ENCODE measurements around the gene FGD4. TPM values are rescaled to one million over a fixed set of nuclear protein-coding genes. Genes with fewer than 3 reads are reported as not detected.

FGD4 gene
- total RNA-seq, 1 experiment from 2014 or later, result 37.4 TPM

- no peak for DNase-seq
- no peak for TF ChIP-seq CTCF (IDR thresholded peaks at IDR 0.05; ENCODE audit: unreplicated experiment)
- CTCF ChIA-PET, result no interaction called here
Observed at GRCh38 chr12:32362892-32363291, 36.5 kb upstream of the FGD4 start.

GRCh38 chr12:32365473-32366064, 33.8 kb upstream of the FGD4 start:
- intact Hi-C loops (cut with micrococcal nuclease; ENCODE audit: unreplicated experiment), result loop anchor here (1.0 to 5.0 kb wide), 4 partner anchors 90 to 372 kb away; no protein-coding TSS in a partner anchor
- no peak overlapping the region for H3K4me3 Mint-ChIP-seq (ENCODE audit: low read depth, unreplicated experiment)
- H3K9me3 Mint-ChIP-seq (ENCODE audit: low read depth, unreplicated experiment), result no peaks in the 10 kb centered on the region
- CTCF ChIA-PET, result interaction anchor here (0.7 to 1.0 kb wide), 2 partner anchors 292 to 712 kb away, joined by 4 to 5 read pairs; no protein-coding TSS in a partner anchor
- H3K27me3 Mint-ChIP-seq (ENCODE audit: unreplicated experiment), result no peaks in the 10 kb centered on the region
- H3K4me1 Mint-ChIP-seq (ENCODE audit: low read depth, unreplicated experiment), result peaks cover 17% of the 10 kb centered on the region
- H3K27ac Mint-ChIP-seq (ENCODE audit: unreplicated experiment), result peak overlapping the region; percentile 23
- DNase-seq, result peak; percentile 68
- TF ChIP-seq CTCF (IDR thresholded peaks at IDR 0.05; ENCODE audit: unreplicated experiment), result peak; percentile 47
- no peaks in the 10 kb centered on the region for H3K36me3 Mint-ChIP-seq (ENCODE audit: insufficient read depth, unreplicated experiment)
- BruUV-seq (replicated peaks), result no TSS peak

More at GRCh38 chr12:32362892-32363291, 36.5 kb upstream of the FGD4 start:
- H3K36me3 Mint-ChIP-seq (ENCODE audit: insufficient read depth, unreplicated experiment), result no peaks in the 10 kb centered on the region
- H3K4me1 Mint-ChIP-seq (ENCODE audit: low read depth, unreplicated experiment), result peaks cover 17% of the 10 kb centered on the region
- BruUV-seq (replicated peaks), result no TSS peak
- H3K27ac Mint-ChIP-seq (ENCODE audit: unreplicated experiment), result no peak overlapping the region
- H3K4me3 Mint-ChIP-seq (ENCODE audit: low read depth, unreplicated experiment), result no peak overlapping the region
- H3K27me3 Mint-ChIP-seq (ENCODE audit: unreplicated experiment), result no peaks in the 10 kb centered on the region
- intact Hi-C loops (cut with micrococcal nuclease; ENCODE audit: unreplicated experiment), result no loop called here
- H3K9me3 Mint-ChIP-seq (ENCODE audit: low read depth, unreplicated experiment), result no peaks in the 10 kb centered on the region

GRCh38 chr12:32366714-32367113, 32.6 kb upstream of the FGD4 start:
- no peaks in the 10 kb centered on the region for H3K36me3 Mint-ChIP-seq (ENCODE audit: insufficient read depth, unreplicated experiment)
- intact Hi-C loops (cut with micrococcal nuclease; ENCODE audit: unreplicated experiment), result loop anchor here (1.0 to 5.0 kb wide), 2 partner anchors 89 to 371 kb away; no protein-coding TSS in a partner anchor
- TF ChIP-seq CTCF (IDR thresholded peaks at IDR 0.05; ENCODE audit: unreplicated experiment), result no peak
- BruUV-seq (replicated peaks), result no TSS peak
- CTCF ChIA-PET, result no interaction called here
- H3K4me3 Mint-ChIP-seq (ENCODE audit: low read depth, unreplicated experiment), result no peak overlapping the region
- DNase-seq, result no peak
- peaks cover 17% of the 10 kb centered on the region for H3K4me1 Mint-ChIP-seq (ENCODE audit: low read depth, unreplicated experiment)
- H3K9me3 Mint-ChIP-seq (ENCODE audit: low read depth, unreplicated experiment), result no peaks in the 10 kb centered on the region
- H3K27me3 Mint-ChIP-seq (ENCODE audit: unreplicated experiment), result no peaks in the 10 kb centered on the region
- no peak overlapping the region for H3K27ac Mint-ChIP-seq (ENCODE audit: unreplicated experiment)

GRCh38 chr12:32367381-32367780, 32.0 kb upstream of the FGD4 start:
- Mint-ChIP-seq H3K27ac (ENCODE audit: unreplicated experiment) (no peak overlapping the region), H3K9me3 (ENCODE audit: low read depth, unreplicated experiment) (no peaks in the 10 kb centered on the region), H3K4me3 (ENCODE audit: low read depth, unreplicated experiment) (no peak overlapping the region), H3K4me1 (ENCODE audit: low read depth, unreplicated experiment) (peaks cover 17% of the 10 kb centered on the region), H3K27me3 (ENCODE audit: unreplicated experiment) (no peaks in the 10 kb centered on the region), H3K36me3 (ENCODE audit: insufficient read depth, unreplicated experiment) (no peaks in the 10 kb centered on the region)
- intact Hi-C loops (cut with micrococcal nuclease; ENCODE audit: unreplicated experiment), result loop anchor here (5.0 kb wide), 1 partner anchor 370 kb away; no protein-coding TSS in a partner anchor
- TF ChIP-seq CTCF (IDR thresholded peaks at IDR 0.05; ENCODE audit: unreplicated experiment), result no peak
- no TSS peak for BruUV-seq (replicated peaks)
- no peak for DNase-seq
- CTCF ChIA-PET, result interaction anchor here (0.8 kb wide), 1 partner anchor 10 kb away, joined by 4 read pairs; no protein-coding TSS in a partner anchor
